ENCODE results near the gene SLC12A5.

The SLC12A5 gene

DNA sequence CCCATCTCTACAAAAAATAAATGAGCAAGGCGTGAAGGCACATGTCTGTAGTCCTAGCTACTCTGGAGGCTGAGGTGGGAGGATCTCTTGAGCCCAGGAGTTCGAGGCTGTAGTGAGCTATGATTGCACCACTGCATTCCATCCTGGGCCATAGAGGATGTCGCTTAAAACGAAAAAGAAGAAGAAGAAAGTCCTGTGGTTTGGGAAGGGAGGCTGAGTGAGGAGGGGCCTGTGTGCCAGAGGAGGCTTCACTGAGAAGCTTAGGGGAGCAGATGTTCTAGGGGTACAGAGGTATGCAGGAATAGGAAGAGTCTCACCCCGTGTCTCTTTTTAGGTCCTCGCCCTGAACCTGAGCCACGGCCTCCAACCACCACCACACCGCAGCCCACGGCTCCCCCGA is 16.1 kb upstream of the SLC12A5 start:
- Histone ChIP-seq H3K4me1 (ENCODE audit: control insufficient read depth in 1 of 2, insufficient read depth in 1 of 2, low read depth in 1 of 2, low read length in 1 of 2) (peaks cover 71 to 78% of the 10 kb centered on the region in 2 experiments), H3K27me3 (no peaks in the 10 kb centered on the region), H3K4me3 (ENCODE audit: low read depth in 1 of 2, low read length in 1 of 2) (peak overlapping the region; percentile 80 to 82)

DNA sequence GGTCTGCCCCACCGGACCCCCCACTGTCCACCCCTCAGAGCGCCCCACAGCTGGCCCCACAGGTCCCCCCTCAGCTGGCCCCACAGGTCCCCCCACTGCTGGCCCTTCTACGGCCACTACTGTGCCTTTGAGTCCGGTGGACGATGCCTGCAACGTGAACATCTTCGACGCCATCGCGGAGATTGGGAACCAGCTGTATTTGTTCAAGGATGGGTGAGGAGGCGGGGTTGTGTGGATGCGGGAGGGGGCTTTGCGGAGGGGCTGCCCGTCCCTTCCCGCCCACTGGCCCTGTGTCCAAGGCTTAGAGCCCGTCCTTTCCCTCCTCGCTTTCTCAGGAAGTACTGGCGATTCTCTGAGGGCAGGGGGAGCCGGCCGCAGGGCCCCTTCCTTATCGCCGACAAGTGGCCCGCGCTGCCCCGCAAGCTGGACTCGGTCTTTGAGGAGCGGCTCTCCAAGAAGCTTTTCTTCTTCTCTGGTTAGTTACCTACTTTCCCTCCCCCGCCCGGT is 15.6 kb upstream of the SLC12A5 start:
- Histone ChIP-seq H3K27me3 (no peaks in the 10 kb centered on the region), H3K4me1 (ENCODE audit: control insufficient read depth in 1 of 2, insufficient read depth in 1 of 2, low read depth in 1 of 2, low read length in 1 of 2) (peaks cover 66 to 73% of the 10 kb centered on the region in 2 experiments), H3K9me3 (no peaks in the 10 kb centered on the region), H3K27ac (peak overlapping the region; percentile 97), H3K4me3 (ENCODE audit: low read depth in 1 of 2, low read length in 1 of 2) (peak overlapping the region; percentile 49 to 80), H3K36me3 (peaks cover 68% of the 10 kb centered on the region)
- TF ChIP-seq, protein P1, sequence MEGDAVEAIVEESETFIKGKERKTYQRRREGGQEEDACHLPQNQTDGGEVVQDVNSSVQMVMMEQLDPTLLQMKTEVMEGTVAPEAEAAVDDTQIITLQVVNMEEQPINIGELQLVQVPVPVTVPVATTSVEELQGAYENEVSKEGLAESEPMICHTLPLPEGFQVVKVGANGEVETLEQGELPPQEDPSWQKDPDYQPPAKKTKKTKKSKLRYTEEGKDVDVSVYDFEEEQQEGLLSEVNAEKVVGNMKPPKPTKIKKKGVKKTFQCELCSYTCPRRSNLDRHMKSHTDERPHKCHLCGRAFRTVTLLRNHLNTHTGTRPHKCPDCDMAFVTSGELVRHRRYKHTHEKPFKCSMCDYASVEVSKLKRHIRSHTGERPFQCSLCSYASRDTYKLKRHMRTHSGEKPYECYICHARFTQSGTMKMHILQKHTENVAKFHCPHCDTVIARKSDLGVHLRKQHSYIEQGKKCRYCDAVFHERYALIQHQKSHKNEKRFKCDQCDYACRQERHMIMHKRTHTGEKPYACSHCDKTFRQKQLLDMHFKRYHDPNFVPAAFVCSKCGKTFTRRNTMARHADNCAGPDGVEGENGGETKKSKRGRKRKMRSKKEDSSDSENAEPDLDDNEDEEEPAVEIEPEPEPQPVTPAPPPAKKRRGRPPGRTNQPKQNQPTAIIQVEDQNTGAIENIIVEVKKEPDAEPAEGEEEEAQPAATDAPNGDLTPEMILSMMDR (IDR thresholded peaks at IDR 0.05) = no peak

More for the DNA sequence above, 16.1 kb upstream of the SLC12A5 start:
- H3K36me3 ChIP-seq = peaks cover 68% of the 10 kb centered on the region
- no peaks in the 10 kb centered on the region for H3K9me3 ChIP-seq
- TF ChIP-seq, protein P1 (IDR thresholded peaks at IDR 0.05) = no peak
- peak overlapping the region; percentile 97 for H3K27ac ChIP-seq

DNA sequence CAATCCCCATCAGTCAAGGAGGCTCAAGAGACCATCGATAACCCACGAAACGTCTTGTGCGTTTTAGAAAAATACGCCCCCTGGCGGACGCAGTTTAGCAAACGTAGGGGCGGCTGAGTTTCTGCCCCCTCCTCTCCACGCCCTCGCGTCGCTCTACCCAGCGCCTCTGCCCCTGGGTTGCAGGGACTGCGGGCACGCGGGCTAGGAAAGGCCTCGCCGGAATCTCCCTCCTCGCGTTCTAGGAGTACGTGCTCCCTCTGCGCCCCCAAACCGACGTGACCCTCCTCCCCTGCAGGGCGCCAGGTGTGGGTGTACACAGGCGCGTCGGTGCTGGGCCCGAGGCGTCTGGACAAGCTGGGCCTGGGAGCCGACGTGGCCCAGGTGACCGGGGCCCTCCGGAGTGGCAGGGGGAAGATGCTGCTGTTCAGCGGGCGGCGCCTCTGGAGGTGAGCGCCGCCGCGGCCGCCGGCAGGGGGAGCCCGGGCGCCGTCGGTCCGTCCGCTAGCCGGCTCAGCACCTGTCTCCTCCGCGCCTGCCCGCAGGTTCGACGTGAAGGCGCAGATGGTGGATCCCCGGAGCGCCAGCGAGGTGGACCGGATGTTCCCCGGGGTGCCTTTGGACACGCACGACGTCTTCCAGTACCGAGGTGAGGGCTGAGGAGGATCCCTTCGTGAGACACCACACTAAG is 15.0 kb upstream of the SLC12A5 start:
- Histone ChIP-seq H3K4me3 (ENCODE audit: low read depth in 1 of 2, low read length in 1 of 2) (peak overlapping the region; percentile 49 to 80), H3K27me3 (peaks cover 4% of the 10 kb centered on the region), H3K27ac (peak overlapping the region; percentile 97), H3K9me3 (no peaks in the 10 kb centered on the region), H3K36me3 (peaks cover 68% of the 10 kb centered on the region), H3K4me1 (ENCODE audit: control insufficient read depth in 1 of 2, insufficient read depth in 1 of 2, low read depth in 1 of 2, low read length in 1 of 2) (peaks cover 60 to 67% of the 10 kb centered on the region in 2 experiments)
- TF ChIP-seq, protein P1 (IDR thresholded peaks at IDR 0.05) = peak; percentile 95

DNA sequence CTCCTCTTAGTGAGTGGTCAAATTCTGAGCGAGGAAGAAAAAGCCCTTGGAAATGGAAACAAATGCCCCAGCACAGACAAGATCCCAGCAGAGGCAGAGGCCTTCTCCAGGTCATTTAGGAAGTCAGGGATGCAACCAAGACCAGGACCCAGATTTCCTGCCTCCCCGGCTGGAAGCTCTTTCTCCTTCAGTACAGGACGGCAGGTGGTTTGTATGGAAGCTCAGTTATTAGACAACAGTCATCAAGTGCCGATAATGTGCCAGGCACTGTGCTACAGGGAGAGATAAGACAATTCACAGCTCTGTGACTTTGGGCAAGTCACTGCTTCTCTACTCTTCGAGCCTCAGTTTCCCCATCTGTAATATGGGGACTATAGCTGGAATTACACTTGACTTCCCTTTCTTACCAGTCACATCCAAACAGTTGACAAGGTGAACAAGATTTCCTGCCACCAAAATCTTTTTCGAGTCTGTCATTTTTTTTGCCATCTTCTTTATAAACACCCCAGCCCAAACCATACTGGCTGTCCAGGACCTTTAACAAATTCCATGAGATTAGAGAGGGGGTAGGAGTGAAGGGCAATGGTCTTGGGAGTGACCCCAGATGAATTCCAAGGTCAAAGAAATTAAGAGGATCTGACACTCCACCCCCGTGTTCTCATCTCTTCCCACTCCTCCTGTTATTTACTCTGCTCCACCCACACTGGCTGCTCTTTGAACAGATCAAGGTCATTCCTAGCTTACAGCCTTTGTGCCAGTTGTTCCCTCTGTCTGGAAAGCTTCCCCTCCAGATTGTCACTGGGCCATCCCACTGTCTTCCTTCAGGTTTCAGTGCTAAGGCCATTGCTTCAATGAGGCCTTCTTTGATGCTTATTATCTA is 14.3 kb upstream of the SLC12A5 start:
- H3K4me1 ChIP-seq (ENCODE audit: control insufficient read depth in 1 of 2, insufficient read depth in 1 of 2, low read depth in 1 of 2, low read length in 1 of 2) = peaks cover 53 to 60% of the 10 kb centered on the region in 2 experiments
- H3K9me3 ChIP-seq = no peaks in the 10 kb centered on the region
- peak overlapping the region; percentile 97 for H3K27ac ChIP-seq
- peak overlapping the region; percentile 49 to 80 for H3K4me3 ChIP-seq (ENCODE audit: low read depth in 1 of 2, low read length in 1 of 2)
- peaks cover 11% of the 10 kb centered on the region for H3K27me3 ChIP-seq
- H3K36me3 ChIP-seq = peaks cover 68% of the 10 kb centered on the region
- TF ChIP-seq, protein P1 (IDR thresholded peaks at IDR 0.05) = no peak

DNA sequence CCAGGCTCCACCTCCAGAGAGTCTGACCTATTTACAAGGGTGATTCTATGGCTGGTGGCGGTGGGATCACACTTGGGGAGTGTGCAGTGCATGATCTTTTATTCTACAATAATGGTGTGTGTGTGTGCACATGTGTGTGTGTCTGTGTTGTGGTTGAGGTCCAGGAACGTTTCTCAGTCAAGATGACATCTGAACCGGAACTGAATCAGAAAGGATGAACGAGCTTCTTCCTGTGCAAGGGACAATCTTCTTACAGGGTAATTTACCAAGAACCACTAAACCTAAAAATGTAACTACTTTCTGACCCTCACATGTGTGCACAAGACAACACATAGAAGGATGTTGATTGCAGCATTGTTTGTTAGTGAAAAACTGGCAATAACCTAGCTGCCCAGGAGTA is 11.7 kb upstream of the SLC12A5 start:
- TF ChIP-seq, protein P1 (IDR thresholded peaks at IDR 0.05) = no peak
- Histone ChIP-seq H3K4me1 (ENCODE audit: control insufficient read depth in 1 of 2, insufficient read depth in 1 of 2, low read depth in 1 of 2, low read length in 1 of 2) (peaks cover 38 to 40% of the 10 kb centered on the region in 2 experiments), H3K36me3 (peaks cover 56% of the 10 kb centered on the region), H3K27me3 (peaks cover 36% of the 10 kb centered on the region), H3K4me3 (ENCODE audit: low read depth in 1 of 2, low read length in 1 of 2) (no peak overlapping the region), H3K27ac (peak overlapping the region; percentile 54), H3K9me3 (no peaks in the 10 kb centered on the region)

Data from neutrophil (primary cell).